Activated CD4-positive, alpha-beta T cell treated with anti-CD3 and anti-CD28 coated beads, Interleukin-2, amount 10 ng/mL, durations not matched to agents 24 days and 14 days (primary cell): Measurements from ENCODE around the gene SCN2B. TPM values are rescaled to one million over a fixed set of nuclear protein-coding genes. Genes with fewer than 3 reads are reported as not detected.
A peak's percentile ranks its signal among the peaks of the same experiment; 100 is the strongest.

Experiments
- DNase-seq: peaks from one replicate; pipeline ENCODE4 v3.0.0; 2022
- H3K27ac Mint-ChIP-seq: one replicate; pipeline ENCODE4 v1.8.0; 2022; ENCODE audit warnings: mild to moderate bottlenecking, mixed read lengths
- H3K27me3 Mint-ChIP-seq: one replicate; pipeline ENCODE4 v1.8.0; 2022; ENCODE audit warnings: mixed read lengths
- H3K36me3 Mint-ChIP-seq: one replicate; pipeline ENCODE4 v1.8.0; 2022; ENCODE audit warnings: low read depth, mild to moderate bottlenecking, mixed read lengths
- H3K4me1 Mint-ChIP-seq: one replicate; pipeline ENCODE4 v1.8.0; 2021; ENCODE audit warnings: mixed read lengths
- H3K4me3 Mint-ChIP-seq: one replicate; pipeline ENCODE4 v1.8.0; 2022; ENCODE audit warnings: mild to moderate bottlenecking, moderate library complexity, mixed read lengths
- H3K9me3 Mint-ChIP-seq: one replicate; pipeline ENCODE4 v1.8.0; 2021; ENCODE audit warnings: mixed read lengths
- intact Hi-C: fragments of 100-400 bp; cut with micrococcal nuclease; formaldehyde crosslinking; loops from one replicate; pipeline ENCODE4 v1.15.1; 2023
- total RNA-seq: library from RNA; stranded (reverse); gene quantifications from 2 replicates; pipeline ENCODE4 v1.2.3, GENCODE V29; 2022

SCN2B gene
- total RNA-seq, 1 donor from 2014 or later: 0.05 TPM

DNA sequence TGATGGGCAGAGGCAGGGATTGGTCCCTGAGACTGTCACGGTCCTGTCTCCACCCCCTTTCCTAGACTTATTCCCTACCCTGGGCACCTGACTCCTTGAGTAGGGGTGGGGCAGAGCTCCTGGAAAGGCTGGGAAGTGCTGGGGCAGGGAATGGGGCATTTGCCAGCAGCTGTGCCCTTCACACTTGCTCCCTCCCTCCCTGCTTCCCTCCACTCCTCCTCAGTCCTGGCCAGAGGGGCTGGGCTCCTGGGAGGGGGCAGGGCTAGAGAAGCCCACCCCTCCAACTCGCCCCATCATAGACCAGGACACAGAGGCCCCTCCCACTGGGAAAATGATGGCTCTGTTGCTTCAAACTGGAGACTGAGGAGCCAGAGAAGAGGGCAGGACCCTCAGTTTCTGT lies 11.6 kb downstream of the SCN2B start:
- H3K27ac Mint-ChIP-seq: no peak overlapping the region
- no peaks in the 10 kb centered on the region for H3K4me1 Mint-ChIP-seq
- DNase-seq: no peak
- no peaks in the 10 kb centered on the region for H3K9me3 Mint-ChIP-seq
- peaks cover 27% of the 10 kb centered on the region for H3K27me3 Mint-ChIP-seq
- no peak overlapping the region for H3K4me3 Mint-ChIP-seq
- H3K36me3 Mint-ChIP-seq: no peaks in the 10 kb centered on the region
- intact Hi-C loops: no loop called here

DNA sequence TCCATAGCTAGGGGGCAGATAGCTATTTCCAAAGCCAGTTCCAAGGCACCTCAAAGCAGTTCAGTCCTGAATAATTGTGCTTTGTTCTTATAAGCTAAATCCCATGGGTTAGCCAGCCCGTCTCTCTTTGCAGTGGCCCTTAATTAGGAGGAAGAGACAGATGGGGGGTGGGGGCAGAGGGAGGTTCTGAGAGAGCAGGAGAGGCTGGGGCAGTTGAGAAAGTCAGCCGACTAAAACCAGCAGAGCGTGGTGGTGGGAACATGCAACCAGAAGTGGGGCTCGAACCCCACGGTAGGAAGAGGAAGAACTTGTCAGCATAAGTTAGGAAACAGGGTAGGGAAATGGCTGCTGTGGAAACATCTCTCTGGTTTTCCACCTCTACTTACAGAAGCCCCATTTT lies 12.9 kb downstream of the SCN2B start:
- Mint-ChIP-seq H3K4me1 (no peaks in the 10 kb centered on the region), H3K27me3 (peaks cover 38% of the 10 kb centered on the region), H3K36me3 (no peaks in the 10 kb centered on the region), H3K9me3 (no peaks in the 10 kb centered on the region), H3K4me3 (no peak overlapping the region), H3K27ac (no peak overlapping the region)
- DNase-seq: no peak
- intact Hi-C loops: no loop called here

DNA sequence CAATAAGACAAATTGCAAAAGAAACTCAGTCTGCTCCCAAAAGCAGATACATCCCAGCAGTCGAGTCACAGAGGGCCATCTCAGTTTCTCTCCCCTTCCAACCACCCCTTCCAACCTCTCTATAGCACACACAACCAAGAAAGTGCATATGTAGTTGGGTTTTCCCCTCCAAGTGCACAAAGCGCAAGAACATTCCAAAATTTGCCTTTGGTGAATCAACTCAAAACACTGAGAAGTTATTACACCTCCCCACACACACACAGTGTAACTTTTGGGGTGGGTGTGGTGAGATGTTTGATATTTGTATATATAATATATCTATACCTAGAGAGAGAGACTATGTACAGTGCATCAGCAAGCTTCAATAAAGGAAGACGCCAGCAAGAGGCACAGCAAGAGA lies 13.6 kb downstream of the SCN2B start:
- intact Hi-C loops: no loop called here
- DNase-seq: no peak
- Mint-ChIP-seq H3K27ac (no peak overlapping the region), H3K9me3 (no peaks in the 10 kb centered on the region), H3K4me3 (no peak overlapping the region), H3K4me1 (peaks cover under 1% of the 10 kb centered on the region), H3K27me3 (peaks cover 45% of the 10 kb centered on the region), H3K36me3 (no peaks in the 10 kb centered on the region)

DNA sequence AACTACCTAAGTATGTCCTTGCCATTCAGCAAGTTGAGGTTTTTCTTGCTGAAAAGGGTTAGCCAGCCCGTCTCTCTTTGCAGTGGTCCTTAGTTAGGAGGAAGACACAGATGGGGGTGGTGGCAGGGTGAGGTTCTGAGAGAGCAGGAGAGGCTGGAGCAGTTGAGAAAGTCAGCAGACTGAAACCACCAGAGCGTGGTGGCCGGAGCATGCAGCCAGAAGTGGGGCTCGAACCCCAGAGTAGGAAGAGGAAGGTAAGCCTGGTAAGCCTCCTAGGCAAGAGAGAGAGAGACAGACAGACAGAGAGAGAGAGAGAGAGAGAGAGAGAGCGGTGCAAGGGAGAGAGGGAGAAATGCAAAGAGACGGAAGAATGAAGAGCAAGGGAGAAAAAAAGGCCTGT lies 14.7 kb downstream of the SCN2B start:
- Mint-ChIP-seq H3K27ac (no peak overlapping the region), H3K27me3 (peaks cover 48% of the 10 kb centered on the region), H3K4me3 (no peak overlapping the region), H3K36me3 (no peaks in the 10 kb centered on the region), H3K9me3 (no peaks in the 10 kb centered on the region), H3K4me1 (peaks cover 8% of the 10 kb centered on the region)
- intact Hi-C loops: no loop called here
- no peak for DNase-seq

DNA sequence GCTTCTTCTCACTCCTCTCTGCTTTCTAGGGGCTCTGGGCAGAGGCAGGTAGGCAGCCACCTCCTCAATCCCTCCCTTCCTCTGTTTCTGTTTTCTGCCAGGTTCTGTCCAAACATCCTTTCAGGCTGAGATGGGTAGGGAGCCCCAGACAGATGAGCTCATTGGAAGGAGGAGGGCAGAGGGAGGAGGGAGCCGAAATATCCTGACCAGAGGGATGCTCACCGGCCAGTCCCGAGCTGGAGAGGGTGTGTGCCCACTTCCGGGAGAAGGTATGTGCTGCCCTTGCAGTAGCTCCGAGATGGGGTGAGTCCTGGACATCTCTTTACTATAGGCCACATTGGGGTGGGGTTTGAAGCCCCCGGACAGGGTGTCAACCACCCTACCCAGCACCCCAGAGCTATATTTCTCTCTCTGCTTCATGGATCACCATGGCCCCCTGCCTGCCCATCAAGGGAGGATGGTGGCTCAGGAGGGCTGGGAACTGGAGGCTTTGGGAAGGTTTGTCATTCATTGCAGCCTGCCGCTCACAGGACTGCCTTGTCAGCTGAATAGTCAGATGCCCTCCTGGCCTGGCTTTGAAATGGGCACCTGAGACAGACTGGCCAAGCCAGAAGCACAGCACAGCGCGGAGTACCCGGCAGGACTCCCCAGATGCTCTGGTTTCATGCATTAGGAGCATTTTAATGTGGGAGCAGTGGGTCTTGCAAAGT lies 19.1 kb downstream of the SCN2B start:
- DNase-seq: no peak

DNA sequence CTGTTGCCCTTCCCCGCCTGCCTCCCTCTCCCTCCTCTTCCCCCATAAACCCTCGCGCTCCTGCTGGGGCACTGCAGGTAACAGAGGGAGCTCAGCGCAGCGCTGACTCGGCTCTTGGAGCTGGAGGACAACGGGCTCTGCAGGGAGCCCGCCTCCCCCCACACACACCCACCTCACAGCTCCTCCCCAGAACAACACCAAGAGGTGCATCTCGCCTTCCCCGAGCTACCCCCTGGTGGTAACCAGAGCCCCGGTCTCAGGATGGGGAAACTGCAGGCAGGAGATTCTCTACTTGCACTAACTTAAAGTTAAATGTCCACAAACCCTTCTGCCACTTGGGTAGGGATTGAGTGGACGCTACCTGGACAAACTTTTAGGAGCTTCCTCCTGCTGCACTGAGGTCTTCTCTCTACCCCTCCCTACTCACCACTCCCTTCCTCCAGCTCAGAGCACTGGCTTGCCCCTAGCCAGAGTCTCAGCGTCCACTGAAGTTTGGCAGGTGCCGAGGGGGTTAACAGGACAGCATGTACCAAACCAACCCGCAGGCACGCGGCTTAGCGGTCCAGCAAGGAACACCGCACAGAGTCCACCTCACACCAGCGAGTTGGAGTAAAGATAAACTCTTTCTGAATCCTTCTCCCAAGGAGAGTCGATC lies 19.8 kb downstream of the SCN2B start:
- H3K4me1 Mint-ChIP-seq: peaks cover 14% of the 10 kb centered on the region
- no peak overlapping the region for H3K27ac Mint-ChIP-seq
- DNase-seq: peak; percentile 66
- no peaks in the 10 kb centered on the region for H3K36me3 Mint-ChIP-seq
- H3K9me3 Mint-ChIP-seq: no peaks in the 10 kb centered on the region
- peaks cover 76% of the 10 kb centered on the region for H3K27me3 Mint-ChIP-seq
- no peak overlapping the region for H3K4me3 Mint-ChIP-seq
- intact Hi-C loops: no loop called here

More for the DNA sequence above, 19.1 kb downstream of the SCN2B start:
- Mint-ChIP-seq H3K4me1 (peaks cover 14% of the 10 kb centered on the region), H3K27me3 (peaks cover 73% of the 10 kb centered on the region), H3K4me3 (no peak overlapping the region), H3K27ac (no peak overlapping the region), H3K36me3 (no peaks in the 10 kb centered on the region), H3K9me3 (no peaks in the 10 kb centered on the region)
- intact Hi-C loops: no loop called here

DNA sequence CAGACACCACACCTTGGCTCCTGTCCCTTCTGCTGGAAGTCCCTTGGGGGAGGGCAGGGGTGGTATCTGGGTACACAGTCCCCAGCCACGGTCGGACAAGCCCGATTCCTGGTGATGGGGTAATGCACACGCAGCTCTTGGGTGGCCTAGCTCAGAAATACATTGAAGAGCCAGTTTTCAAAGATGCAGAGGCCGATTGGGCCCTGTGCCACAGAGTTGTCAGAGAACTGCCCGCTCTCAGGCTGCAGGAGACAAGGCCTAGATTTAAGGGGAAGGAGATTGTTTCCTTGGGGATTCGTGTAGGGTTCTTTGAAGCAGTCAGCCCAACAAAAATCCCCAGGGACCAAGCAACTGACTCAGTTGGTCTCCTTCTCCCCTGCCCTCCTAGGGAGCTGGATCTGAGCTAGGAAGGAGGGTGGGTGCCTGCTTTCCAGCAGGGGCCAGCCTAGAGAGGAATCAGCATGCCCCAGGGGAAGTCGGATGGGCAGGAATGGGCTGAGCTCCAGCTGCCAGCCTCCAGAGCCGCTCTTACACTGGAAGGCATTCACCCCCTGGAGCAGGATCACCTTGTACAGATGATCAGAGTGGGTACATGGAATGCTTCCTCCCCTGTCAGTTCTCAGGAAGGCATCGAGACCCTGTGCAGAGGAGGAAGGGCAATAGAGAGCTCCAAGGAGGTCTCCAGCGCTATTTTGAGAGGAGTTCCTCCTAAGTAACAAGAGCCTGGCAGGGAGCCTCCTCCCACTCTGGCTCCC lies 20.5 kb downstream of the SCN2B start:
- H3K9me3 Mint-ChIP-seq: no peaks in the 10 kb centered on the region
- H3K36me3 Mint-ChIP-seq: no peaks in the 10 kb centered on the region
- peaks cover 80% of the 10 kb centered on the region for H3K27me3 Mint-ChIP-seq
- H3K27ac Mint-ChIP-seq: no peak overlapping the region
- peaks cover 14% of the 10 kb centered on the region for H3K4me1 Mint-ChIP-seq
- intact Hi-C loops: no loop called here
- no peak overlapping the region for H3K4me3 Mint-ChIP-seq
- DNase-seq: no peak

DNA sequence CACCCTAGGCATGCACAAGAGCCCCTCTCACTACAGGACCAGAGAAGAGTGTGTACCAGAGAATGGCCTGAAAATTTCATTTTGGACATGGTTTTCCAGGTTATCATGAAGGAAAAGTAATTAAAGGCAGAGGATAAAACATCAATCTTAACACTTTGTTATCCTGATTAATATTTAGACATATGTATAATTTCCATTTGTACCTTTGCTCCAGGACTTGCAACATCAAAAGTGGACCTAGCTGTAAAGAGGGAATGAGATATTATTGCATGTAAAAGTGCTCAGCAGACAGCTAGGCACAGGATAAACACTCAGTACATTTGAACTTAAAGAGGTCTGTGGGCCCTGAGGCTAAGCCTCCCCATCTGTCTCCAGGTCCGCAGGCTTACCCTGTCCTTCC lies 21.8 kb downstream of the SCN2B start:
- Mint-ChIP-seq H3K4me1 (peaks cover 14% of the 10 kb centered on the region), H3K4me3 (no peak overlapping the region), H3K9me3 (no peaks in the 10 kb centered on the region), H3K27me3 (peaks cover 90% of the 10 kb centered on the region), H3K36me3 (no peaks in the 10 kb centered on the region), H3K27ac (no peak overlapping the region)
- intact Hi-C loops: no loop called here
- no peak for DNase-seq

DNA sequence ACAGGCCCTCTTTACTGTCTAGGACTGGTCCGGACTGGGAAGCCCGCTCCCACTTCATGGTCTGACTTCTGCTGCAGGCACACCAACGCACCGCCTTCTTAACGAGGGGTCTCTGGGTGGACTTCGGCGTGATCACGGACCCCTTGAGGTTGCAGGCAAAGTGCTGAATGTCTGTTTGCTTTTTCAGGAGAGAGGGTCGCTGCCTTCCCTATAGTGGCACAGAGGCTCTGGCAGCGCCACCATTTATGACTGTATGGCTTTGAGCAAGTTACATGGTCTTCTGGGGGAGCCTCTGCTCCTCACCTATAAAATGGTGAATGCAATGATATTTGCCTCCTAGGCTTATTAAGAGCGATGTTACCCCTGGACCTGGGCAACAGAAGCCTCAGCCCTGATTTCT lies 22.5 kb downstream of the SCN2B start:
- H3K27ac Mint-ChIP-seq: no peak overlapping the region
- no peaks in the 10 kb centered on the region for H3K36me3 Mint-ChIP-seq
- intact Hi-C loops: no loop called here
- DNase-seq: no peak
- peaks cover 87% of the 10 kb centered on the region for H3K27me3 Mint-ChIP-seq
- H3K4me3 Mint-ChIP-seq: peak overlapping the region; percentile 74
- H3K4me1 Mint-ChIP-seq: peaks cover 14% of the 10 kb centered on the region
- no peaks in the 10 kb centered on the region for H3K9me3 Mint-ChIP-seq

DNA sequence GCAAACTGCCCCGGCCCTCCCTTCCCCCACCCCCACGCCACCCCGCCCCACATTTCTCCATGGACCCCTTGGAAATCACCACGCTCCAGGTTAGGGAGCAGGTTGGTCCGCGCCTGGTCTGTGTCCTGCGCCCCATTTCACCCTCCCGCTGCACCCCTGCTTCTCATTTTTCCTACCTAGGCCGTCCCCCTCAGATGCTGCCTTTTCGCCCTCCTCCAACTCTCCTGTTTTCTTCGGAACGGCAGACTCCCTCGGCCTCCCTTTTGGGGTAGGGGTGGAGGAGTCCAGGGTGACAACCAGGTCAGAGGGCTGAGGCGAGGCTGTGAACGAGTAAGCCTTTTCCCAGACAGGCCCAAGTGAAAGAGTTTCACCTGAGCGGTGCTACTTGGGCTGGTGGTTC lies 22.9 kb downstream of the SCN2B start:
- Mint-ChIP-seq H3K27ac (no peak overlapping the region), H3K27me3 (peaks cover 87% of the 10 kb centered on the region), H3K4me1 (peaks cover 14% of the 10 kb centered on the region), H3K4me3 (peak overlapping the region; percentile 74), H3K36me3 (no peaks in the 10 kb centered on the region), H3K9me3 (no peaks in the 10 kb centered on the region)
- intact Hi-C loops: no loop called here
- no peak for DNase-seq

DNA sequence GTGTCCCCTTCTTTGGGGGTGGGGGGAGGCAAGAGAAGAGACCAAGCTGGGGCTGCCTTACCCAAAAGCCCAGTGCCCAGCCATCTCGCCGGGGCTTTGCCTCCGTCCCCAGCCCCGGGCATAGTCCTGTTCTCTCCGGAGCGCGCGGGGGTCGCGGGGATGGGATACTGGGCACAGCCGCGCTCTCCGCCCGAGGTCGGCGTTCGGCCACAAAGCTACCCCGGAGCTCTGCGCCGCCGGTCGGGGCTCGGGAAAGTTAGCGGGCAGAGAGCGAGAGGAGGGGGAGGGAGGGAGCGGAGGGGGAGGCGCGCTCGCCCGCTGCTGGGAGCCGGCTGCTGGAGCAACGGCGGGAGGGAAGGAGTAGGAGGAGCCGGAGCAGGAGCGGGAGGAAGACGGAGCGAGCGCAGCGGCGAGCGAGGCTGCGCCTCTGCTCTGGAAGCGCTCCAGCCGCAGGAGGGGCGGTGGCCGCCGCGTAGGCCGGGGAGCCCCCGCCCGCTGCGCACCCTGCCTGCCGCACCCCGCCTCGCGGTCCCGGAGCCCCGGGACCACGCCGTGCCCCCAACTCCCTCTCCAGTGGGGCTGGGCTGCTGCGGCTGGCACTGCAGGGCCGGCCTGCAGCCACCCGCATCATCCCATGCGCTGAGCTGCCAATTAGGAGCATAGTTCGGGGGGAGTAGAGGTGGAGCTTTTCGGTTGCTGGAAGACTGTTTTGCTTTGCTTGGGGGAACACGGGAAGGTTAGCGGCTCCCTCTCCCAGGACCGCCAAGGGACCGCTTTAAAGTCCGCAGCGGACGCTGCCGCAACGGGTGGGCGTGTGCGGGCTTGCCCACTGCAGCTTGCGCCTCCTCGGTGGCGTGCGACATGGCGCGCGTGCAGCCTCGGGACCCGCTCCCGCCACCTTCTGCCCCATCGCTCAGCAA lies 23.6 kb downstream of the SCN2B start, which contains the start of gene SCN4B:
TSS of gene SCN4B (minus strand) at position 272 of the 920 bp plus-strand sequence. CDS start at position 122, 150 bp downstream.
- DNase-seq: peak; percentile 78
- Mint-ChIP-seq H3K9me3 (no peaks in the 10 kb centered on the region), H3K4me1 (peaks cover 14% of the 10 kb centered on the region)

DNA sequence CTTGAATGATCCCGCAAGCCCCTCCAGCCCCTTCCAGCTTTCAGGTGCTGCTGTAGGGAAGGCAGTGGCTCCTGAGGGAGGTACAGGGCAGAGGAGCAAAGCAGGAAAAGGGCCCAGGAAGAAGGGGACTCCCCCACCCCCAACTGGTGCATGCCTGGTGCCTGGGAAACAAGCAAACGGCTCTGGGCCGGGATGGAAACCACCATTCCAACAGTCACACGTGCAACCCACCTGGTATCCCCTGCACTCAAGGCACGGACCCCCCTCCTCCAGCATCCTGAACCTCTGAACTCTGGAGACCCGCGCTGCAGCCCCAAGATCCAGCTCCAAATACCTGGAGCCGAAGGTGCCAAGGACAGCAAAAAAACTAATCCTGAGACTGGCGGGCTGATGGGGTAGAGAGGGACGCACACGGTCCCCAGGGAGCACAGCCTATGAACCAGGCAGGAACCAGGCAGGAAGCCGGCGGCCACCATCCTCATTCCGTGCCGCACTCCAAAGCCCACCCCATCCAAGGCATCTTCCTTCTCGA lies 24.4 kb downstream of the SCN2B start:
- Mint-ChIP-seq H3K9me3 (no peaks in the 10 kb centered on the region), H3K36me3 (no peaks in the 10 kb centered on the region), H3K4me1 (peaks cover 11% of the 10 kb centered on the region), H3K27ac (no peak overlapping the region), H3K27me3 (peaks cover 86% of the 10 kb centered on the region), H3K4me3 (peak overlapping the region; percentile 59)
- intact Hi-C loops: no loop called here
- DNase-seq: no peak

More for the DNA sequence above, 23.6 kb downstream of the SCN2B start, which contains the start of gene SCN4B:
- intact Hi-C loops: no loop called here
- no peak within 1 kb of the TSS for H3K27ac Mint-ChIP-seq
- no peaks in the 10 kb centered on the region for H3K36me3 Mint-ChIP-seq
- peaks cover 87% of the 10 kb centered on the region for H3K27me3 Mint-ChIP-seq
- H3K4me3 Mint-ChIP-seq: peak within 1 kb of the TSS; percentile 74

DNA sequence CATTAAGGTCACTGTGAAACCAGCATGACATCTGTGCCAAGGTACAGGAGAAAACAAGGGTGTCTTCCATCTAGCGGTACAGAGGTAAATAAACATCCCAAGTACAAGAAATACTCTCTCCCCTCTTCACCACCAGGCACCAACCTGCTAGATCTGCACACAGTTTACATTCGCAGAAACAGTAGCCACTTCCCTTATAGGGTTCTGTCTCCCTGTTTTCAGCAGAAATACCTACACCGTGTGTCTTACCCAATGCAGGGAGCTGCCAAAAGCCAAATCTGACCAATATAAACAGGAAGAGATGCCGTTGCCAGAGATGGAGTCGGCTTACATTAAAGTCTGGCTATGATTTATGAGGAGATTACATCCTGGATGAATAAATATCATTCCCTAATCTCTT lies 25.0 kb downstream of the SCN2B start:
- intact Hi-C loops: no loop called here
- Mint-ChIP-seq H3K27ac (no peak overlapping the region), H3K4me1 (peaks cover 5% of the 10 kb centered on the region), H3K9me3 (no peaks in the 10 kb centered on the region), H3K36me3 (no peaks in the 10 kb centered on the region), H3K27me3 (peaks cover 83% of the 10 kb centered on the region), H3K4me3 (no peak overlapping the region)
- DNase-seq: no peak
